HepG2 (cell line): ENCODE measurements around the gene ADRA1B. TPM values are rescaled to one million over a fixed set of nuclear protein-coding genes. Genes with fewer than 3 reads are reported as not detected.

Experiments used
- NAIF1 ChIP-seq: sonication (generic); formaldehyde crosslinking; IDR thresholded peaks from 2 replicates; pipeline ENCODE4 v1.5.0; 2020; ENCODE audit warnings: mild to moderate bottlenecking, missing genetic modification reagents, borderline replicate concordance
- ZSCAN29 ChIP-seq: sonication (generic); formaldehyde crosslinking; conservative IDR thresholded peaks from 2 replicates; pipeline ENCODE4 v1.4.0; 2020; ENCODE audit warnings: mild to moderate bottlenecking, missing genetic modification reagents
- polyA plus RNA-seq, 8 experiments: library from polyadenylated mRNA; depleted of rRNA in 3 of 8; stranded (reverse) in 7 of 8; unstranded in 1 of 8; fragments of >200 nt; fragmentation: Illumina TruSeq in 4 of 8; extraction: Trizol in 4 of 8; gene quantifications; 2 replicates each; pipeline versions ENCODE4 v1.2.1 to v1.2.3, GENCODE V29; 2011 to 2016; ENCODE audit warnings: low read depth in 4 of 8, missing spikeins in 1 of 8, mixed read lengths in 1 of 8; ENCODE audit not compliant: insufficient read depth in 1 of 8
- total RNA-seq, 5 experiments: library from RNA; depleted of rRNA; stranded (reverse); fragments of >200 nt; fragmentation: Illumina TruSeq; extraction: Trizol; gene quantifications; 2 replicates each; pipeline ENCODE4 v1.2.3, GENCODE V29; 2016; ENCODE audit warnings: low read depth in 1 of 5
- TF ChIP-seq, protein P1 (sequence below): sonication (generic); formaldehyde crosslinking; IDR thresholded peaks from 2 replicates; pipeline ENCODE4 v1.5.1; 2020; ENCODE audit warnings: mild to moderate bottlenecking, missing genetic modification reagents, moderate library complexity
- TF ChIP-seq, protein P2 (sequence below): sonication (generic); formaldehyde crosslinking; IDR thresholded peaks from 2 replicates; pipeline ENCODE4; 2020; ENCODE audit warnings: missing genetic modification reagents, mild to moderate bottlenecking, borderline replicate concordance
- TF ChIP-seq, protein P3 (sequence below): sonication (generic); formaldehyde crosslinking; IDR thresholded peaks from 2 replicates; pipeline ENCODE4 v1.8.0; 2022; ENCODE audit warnings: mild to moderate bottlenecking, missing genetic modification reagents, moderate library complexity
- TF ChIP-seq, protein P4 (sequence below): sonication (generic); formaldehyde crosslinking; IDR thresholded peaks from 2 replicates; pipeline ENCODE4 v1.4.0; 2020; ENCODE audit warnings: missing genetic modification reagents

ADRA1B gene
- total and polyA plus RNA-seq, 2 of the 13 experiments (the other 11 are each of a cell fraction or from before 2014, with no cell fraction given) = not detected

- TF ChIP-seq, protein P1, sequence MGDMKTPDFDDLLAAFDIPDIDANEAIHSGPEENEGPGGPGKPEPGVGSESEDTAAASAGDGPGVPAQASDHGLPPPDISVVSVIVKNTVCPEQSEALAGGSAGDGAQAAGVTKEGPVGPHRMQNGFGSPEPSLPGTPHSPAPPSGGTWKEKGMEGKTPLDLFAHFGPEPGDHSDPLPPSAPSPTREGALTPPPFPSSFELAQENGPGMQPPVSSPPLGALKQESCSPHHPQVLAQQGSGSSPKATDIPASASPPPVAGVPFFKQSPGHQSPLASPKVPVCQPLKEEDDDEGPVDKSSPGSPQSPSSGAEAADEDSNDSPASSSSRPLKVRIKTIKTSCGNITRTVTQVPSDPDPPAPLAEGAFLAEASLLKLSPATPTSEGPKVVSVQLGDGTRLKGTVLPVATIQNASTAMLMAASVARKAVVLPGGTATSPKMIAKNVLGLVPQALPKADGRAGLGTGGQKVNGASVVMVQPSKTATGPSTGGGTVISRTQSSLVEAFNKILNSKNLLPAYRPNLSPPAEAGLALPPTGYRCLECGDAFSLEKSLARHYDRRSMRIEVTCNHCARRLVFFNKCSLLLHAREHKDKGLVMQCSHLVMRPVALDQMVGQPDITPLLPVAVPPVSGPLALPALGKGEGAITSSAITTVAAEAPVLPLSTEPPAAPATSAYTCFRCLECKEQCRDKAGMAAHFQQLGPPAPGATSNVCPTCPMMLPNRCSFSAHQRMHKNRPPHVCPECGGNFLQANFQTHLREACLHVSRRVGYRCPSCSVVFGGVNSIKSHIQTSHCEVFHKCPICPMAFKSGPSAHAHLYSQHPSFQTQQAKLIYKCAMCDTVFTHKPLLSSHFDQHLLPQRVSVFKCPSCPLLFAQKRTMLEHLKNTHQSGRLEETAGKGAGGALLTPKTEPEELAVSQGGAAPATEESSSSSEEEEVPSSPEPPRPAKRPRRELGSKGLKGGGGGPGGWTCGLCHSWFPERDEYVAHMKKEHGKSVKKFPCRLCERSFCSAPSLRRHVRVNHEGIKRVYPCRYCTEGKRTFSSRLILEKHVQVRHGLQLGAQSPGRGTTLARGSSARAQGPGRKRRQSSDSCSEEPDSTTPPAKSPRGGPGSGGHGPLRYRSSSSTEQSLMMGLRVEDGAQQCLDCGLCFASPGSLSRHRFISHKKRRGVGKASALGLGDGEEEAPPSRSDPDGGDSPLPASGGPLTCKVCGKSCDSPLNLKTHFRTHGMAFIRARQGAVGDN (CRISPR knock-in tag) = no peak
- TF ChIP-seq, protein P2, sequence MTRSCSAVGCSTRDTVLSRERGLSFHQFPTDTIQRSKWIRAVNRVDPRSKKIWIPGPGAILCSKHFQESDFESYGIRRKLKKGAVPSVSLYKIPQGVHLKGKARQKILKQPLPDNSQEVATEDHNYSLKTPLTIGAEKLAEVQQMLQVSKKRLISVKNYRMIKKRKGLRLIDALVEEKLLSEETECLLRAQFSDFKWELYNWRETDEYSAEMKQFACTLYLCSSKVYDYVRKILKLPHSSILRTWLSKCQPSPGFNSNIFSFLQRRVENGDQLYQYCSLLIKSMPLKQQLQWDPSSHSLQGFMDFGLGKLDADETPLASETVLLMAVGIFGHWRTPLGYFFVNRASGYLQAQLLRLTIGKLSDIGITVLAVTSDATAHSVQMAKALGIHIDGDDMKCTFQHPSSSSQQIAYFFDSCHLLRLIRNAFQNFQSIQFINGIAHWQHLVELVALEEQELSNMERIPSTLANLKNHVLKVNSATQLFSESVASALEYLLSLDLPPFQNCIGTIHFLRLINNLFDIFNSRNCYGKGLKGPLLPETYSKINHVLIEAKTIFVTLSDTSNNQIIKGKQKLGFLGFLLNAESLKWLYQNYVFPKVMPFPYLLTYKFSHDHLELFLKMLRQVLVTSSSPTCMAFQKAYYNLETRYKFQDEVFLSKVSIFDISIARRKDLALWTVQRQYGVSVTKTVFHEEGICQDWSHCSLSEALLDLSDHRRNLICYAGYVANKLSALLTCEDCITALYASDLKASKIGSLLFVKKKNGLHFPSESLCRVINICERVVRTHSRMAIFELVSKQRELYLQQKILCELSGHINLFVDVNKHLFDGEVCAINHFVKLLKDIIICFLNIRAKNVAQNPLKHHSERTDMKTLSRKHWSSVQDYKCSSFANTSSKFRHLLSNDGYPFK (CRISPR knock-in tag) = no peak
- TF ChIP-seq, protein P3, sequence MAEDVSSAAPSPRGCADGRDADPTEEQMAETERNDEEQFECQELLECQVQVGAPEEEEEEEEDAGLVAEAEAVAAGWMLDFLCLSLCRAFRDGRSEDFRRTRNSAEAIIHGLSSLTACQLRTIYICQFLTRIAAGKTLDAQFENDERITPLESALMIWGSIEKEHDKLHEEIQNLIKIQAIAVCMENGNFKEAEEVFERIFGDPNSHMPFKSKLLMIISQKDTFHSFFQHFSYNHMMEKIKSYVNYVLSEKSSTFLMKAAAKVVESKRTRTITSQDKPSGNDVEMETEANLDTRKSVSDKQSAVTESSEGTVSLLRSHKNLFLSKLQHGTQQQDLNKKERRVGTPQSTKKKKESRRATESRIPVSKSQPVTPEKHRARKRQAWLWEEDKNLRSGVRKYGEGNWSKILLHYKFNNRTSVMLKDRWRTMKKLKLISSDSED = no peak
- TF ChIP-seq, protein P4, sequence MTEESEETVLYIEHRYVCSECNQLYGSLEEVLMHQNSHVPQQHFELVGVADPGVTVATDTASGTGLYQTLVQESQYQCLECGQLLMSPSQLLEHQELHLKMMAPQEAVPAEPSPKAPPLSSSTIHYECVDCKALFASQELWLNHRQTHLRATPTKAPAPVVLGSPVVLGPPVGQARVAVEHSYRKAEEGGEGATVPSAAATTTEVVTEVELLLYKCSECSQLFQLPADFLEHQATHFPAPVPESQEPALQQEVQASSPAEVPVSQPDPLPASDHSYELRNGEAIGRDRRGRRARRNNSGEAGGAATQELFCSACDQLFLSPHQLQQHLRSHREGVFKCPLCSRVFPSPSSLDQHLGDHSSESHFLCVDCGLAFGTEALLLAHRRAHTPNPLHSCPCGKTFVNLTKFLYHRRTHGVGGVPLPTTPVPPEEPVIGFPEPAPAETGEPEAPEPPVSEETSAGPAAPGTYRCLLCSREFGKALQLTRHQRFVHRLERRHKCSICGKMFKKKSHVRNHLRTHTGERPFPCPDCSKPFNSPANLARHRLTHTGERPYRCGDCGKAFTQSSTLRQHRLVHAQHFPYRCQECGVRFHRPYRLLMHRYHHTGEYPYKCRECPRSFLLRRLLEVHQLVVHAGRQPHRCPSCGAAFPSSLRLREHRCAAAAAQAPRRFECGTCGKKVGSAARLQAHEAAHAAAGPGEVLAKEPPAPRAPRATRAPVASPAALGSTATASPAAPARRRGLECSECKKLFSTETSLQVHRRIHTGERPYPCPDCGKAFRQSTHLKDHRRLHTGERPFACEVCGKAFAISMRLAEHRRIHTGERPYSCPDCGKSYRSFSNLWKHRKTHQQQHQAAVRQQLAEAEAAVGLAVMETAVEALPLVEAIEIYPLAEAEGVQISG = no peak
- no peak for TF ChIP-seq ZSCAN29
- no peak for TF ChIP-seq NAIF1 (CRISPR knock-in tag)
Observed at GRCh38 chr5:159897786-159898393, 18.4 kb upstream of the ADRA1B start (continued).
